NCI-H1436 treated with DMSO at 0.1 percent for 48 hours (cell line): Measurements from ENCODE around the gene LSM8.
A peak's percentile ranks its signal among the peaks of the same experiment; 100 is the strongest.
"Not testable (repeated sequence)": the region's sequence is repeated elsewhere in the genome, so short reads cannot be mapped to it uniquely, and the experiment has no call there.

Source experiments
- DNase-seq: peaks from one replicate; lab custom pipeline; 2025; lab: John Stamatoyannopoulos, UW

The LSM8 gene

DNA sequence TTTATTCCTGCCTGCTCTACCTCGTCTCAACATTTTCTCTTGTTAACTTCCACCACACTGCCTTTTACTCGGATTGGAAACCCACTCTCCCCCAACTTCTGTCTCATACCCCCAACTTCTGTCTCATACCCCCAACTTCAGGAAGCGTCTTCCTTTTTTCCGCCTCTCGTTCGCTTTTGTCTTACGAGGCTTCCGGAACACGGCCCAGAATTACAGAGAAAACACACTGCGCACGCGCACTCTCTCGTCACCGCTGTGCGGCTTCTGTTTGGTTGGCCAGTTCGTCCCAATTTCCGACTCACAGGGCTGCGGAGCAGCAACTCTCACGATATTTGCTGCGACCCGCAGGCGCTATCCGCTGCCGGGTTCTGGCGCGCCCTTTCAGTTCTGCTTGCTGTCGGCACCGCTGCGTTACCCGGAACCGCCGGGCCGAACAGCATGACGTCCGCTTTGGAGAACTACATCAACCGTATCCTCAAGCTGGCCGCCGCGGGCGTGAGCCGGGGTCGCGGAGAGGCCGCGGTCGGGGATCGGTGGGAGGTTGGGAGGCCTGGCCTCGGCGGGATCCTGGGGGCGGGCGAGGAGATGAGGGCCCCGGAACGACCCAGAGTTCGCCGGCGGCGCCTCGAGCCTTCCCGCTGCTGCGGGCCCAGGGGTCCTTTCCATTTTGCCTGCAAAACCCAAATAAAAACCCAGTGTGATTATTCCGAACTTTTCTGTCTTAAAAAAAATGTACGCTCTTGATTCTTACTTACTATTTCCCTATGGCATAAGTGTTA lies at the start of gene LSM8:
Gene LSM8, plus strand, starts transcription at position 379 of the 779 bp plus-strand sequence. Its CDS starts 60 bp downstream, at position 439.
- peak; percentile 90 for DNase-seq

DNA sequence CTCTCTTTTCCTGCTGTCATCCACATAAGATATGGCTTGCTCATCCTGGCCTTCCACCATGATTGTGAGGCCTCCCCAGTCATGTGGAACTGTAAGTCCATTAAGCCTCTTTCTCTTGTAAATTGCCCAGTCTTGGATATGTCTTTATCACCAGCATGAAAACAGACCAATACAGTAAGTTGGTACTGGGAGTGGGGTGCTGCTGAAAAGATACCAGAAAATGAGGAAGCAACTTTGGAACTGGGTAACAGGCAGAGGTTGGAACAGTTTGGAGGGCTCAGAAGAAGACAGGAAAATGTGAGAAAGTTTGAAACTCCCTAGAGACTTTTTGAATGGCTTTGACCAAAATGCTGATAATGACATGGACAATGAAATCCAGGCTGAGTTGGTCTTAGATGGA lies 49.5 kb upstream of the LSM8 start:
- DNase-seq = not testable (repeated sequence)

DNA sequence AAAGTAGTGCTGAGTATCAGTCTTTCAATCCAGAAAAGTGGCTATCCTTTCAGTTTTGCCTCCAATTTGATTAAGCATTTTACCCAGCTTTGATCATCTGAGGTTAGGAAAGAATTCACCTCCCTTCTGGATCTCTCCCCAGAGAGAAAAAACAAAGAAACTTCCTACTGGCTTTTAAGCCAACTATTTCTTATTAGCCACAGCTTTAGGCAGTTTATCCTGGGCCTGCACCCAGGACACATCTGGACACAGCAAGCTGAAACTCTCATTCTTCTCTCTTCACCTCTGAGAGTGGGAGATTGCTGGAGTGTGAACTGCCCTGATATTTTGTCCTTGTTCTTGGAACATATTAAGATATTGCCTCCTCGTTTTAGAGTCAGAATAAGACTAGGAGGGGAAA lies 43.5 kb upstream of the LSM8 start:
- DNase-seq = no peak

DNA sequence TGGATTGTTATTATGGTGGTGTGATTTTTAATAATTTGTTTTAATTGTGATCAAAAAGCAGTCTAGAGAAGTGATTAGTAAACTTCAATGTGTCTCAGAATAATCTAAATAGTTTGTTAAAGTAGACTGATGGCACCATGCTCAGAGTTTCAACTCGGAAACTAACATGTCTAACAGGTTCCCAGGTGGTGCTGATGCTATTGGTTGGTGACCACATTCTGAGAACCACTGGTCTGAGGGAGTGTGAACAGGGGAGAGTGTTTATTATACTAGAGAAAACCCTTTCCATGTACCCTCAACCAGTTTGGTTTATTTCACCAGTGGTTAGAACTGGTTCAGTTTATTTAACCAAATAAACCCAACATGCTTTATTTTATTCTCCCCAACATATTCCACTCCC lies 42.0 kb upstream of the LSM8 start:
- no peak for DNase-seq

DNA sequence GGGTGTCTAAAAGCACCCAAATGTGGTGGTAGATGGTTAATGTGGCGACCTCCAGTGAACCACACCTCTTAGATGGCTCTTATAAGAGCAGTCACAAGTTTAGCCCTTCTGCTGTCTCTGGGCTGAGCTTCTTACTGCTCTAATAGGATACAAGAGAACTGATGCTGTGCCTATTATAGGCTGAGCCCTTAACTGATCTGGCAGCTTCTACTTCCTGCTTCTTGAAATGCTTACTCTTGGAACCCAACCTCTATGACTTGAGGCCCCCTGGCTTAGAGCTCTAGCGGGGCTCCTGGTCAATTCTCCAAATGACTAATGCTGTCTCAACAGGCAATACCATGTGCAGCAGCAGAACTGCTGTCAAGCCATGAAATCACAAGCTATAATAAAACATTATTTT lies 35.0 kb upstream of the LSM8 start:
- no peak for DNase-seq

DNA sequence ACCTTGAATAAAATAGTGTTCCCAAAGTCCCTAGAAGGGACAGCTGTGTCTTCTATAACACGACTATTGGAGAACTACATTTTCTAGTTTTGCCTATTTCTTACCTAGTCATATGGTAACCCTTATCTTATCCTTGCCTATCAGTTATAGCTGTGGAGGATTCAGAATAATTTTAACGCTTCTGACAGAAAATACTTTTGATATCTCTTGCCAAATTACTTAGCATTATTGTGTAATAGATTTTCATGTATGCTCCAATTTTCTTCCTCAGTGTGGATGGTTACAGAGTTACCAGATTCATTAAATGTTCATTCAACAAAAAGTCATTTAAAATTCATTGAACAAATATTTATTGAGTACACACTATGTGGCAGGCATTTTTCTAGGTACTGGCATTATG lies 34.6 kb upstream of the LSM8 start:
- DNase-seq = no peak

DNA sequence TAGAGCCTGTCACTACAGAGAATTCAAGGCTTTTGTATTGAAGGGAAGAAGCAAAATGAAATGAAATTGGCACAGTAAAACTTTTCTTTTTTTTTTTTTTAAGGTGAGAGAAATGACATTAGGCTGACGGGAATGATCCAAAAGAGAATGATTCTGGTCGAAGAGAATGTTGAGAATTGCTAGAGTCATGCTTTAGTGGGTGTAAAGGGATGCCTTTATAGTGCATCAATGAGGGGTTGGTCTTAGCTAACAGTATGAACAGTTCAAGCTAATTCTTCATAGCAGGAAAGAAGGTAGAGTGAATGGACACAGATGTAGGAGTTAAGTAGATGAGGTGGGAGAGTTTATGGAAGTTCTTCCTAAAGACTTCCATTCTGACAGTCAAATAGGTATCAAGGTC lies 32.3 kb upstream of the LSM8 start:
- DNase-seq = no peak

DNA sequence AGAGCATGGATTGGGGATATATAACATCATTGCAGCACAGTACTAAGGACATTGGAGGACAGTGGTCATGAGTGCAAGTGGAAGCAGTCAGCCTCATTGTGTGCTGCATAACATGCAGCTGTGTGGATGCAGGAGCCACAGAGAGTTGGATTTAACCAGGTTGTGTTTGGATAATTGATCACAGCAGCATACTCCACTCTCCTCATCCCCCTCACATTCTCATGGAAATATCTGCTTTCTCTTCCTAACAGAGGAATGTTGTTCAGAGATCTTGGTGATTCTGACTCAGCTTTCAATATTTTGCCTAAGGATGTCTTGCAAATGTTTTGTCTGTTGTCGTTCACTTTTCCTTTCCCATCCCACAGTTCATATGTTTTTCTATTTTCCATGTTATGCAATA lies 31.8 kb upstream of the LSM8 start:
- DNase-seq = no peak

DNA sequence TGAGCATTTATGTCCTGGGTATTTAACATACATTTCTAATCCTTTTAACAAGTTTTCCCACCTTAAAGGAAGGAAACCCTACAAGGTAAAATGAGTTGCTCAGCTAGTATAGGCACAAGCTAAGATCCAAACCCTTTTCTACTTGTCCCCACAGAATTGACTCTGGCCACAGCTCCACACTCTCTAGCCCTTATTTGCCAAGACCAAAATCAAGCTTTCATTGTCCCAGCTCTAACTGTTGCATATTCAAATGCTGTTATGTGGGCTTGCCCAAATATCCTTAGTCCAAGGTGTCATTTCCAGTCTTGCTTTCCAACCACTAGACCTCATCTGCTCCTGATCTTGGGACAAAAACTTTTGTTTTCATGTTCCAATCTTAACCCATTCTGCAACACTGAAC lies 31.3 kb upstream of the LSM8 start:
- no peak for DNase-seq

DNA sequence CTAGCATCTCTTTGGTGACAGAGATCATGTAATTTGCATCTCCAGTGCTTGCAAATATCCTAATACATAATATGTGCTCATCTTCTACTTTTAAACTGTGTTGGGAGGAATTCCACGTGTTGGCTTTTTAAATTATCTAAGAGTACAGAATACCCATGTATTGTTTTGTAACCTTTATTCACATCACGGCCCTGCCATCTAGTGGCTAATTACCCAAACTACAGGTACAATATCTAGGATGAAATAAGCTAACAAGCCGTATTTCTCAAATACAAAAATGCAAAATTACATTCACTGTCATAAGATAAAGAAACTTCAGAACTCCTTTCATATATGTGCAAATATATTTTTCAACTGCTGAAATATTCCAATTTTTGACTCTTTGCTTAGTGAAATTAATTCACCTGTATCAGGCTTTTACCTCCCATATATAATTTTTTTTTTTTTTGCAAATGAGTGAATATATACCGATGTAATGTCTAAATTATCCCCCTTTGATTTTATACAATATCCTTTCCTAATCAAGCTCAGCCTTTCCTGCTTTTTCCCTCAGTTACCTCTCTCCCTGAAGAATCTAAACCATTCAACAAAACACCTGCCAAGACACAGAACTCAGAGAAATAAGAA lies 30.3 kb upstream of the LSM8 start:
- no peak for DNase-seq

DNA sequence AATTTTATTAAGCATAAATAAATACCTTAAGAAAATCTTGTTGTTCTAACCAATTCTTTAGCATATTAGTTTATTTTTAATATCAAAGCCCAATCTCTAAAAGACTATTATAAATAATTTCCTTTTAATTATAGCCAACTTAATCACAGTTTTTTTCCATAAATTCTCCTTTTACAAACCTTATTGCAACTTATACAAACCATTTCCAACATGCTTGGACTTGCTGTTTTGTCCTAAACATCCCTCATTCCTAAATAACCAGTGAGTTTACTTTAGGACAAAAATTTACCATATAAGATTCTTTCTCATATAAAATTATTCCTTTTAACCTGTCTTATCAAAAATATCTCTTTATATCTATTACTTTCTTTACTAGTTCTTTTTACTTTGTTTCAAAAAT lies 25.2 kb upstream of the LSM8 start:
- DNase-seq = no peak

DNA sequence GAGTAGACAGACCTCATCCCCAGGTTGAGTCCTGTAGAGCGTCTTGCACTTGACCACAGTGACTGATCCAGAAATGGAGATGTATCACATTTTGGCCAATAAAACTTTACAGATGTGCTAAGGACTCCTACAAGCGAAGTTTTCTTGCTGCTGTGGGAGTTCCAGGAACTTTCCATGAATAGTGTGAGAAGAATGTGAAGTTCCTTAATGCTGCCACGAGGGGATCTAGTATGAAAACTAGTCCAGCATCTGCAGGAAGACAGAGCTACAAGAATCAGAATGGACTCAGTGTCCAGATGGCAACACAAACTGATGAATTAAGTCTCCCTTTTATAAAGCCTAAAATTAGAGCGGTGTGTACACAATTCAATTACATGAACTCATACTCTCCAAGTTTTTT lies 14.8 kb upstream of the LSM8 start:
- no peak for DNase-seq

DNA sequence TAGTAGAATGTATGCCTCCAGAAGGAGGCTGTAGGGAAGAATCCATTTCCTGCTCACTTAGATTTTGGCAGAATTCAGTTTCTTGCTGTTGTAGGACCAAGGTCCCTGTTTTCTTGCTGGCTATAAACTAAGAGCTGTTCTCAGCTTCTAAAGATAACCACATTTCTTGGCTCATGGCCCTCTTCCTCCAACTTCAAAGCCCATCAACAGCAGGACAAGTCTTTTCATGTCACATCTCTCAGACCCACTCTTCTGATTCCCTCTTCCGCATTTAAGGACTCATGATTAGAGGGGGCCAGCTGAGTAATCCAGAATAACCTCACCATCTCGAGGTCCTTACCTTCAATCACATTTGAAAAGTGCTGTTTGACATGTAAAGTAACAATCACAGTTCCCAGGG lies 8.2 kb upstream of the LSM8 start:
- no peak for DNase-seq

DNA sequence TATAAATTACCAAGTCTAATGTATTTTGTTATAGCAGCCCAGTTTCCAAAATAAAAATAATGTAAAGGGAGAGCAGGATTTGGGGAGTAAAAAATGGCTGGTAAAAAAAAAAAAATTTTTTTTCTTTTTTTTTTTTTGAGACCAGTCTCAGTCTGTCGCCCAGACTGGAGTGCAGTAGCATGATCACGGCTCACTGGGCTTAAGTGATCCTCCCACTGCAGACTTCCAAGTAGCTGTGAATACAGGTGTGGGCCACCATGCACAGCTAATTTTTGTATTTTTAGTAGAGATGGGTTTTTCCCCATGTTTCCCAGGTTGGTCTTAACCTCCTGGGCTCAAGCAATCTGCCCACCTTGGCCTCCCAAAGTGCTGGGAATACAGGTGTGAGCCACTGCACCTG lies 4.8 kb upstream of the LSM8 start:
- no peak for DNase-seq

DNA sequence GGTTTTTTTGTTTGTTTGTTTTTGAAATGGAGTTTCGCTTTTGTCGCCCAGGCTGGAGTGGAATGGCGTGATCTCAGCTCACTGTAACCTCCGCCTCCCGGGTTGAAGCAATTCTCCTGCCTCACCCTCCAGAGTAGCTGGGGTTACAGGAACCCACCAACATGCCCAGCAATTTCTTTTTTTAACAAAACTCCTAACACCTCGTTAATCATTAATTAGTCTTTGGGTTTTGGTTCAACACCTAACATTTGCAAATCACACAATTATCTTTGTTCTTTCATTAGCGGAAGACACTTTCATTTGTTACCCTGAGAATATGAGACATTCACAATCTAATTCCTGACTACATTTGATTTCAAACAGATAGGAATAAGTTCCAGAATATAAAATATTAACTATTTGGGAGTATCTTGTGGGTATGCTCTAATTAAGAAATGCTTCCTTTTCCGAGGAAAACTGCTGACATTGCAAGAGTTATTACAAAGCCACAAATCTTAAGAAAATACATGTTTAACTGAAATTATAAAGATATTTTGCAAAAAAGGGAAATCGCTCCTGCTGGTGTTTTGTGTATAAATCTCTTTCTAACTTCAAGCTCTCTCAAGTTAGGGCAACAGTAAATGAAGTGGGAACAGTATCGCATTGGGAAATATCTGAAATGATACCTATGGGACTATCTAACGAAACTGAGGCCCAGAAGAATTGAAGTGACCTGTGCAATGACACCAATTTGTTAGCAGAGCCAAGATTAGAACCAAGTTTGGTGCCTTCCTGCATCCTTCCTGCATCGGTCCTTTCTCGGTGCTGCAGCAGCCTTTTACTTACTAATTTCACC lies 1.2 kb upstream of the LSM8 start:
- DNase-seq = no peak

DNA sequence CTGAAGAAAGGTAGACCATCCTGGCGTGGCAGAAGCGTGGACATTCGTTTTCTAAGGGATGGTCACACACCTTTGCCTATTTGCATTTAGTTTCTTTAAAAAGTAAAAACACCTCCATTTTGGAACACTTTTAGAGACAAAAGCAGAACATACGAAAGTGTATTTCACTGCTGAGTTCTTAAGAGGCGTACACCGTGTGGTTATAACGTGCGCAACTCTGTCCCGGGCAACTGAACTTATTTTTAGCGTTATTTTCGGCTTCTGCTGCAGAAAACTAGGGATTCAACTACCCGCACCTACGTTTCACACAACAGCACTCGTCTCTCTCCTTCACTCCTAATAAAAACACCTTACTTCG lies 557 bp upstream of the LSM8 start:
- DNase-seq = no peak

DNA sequence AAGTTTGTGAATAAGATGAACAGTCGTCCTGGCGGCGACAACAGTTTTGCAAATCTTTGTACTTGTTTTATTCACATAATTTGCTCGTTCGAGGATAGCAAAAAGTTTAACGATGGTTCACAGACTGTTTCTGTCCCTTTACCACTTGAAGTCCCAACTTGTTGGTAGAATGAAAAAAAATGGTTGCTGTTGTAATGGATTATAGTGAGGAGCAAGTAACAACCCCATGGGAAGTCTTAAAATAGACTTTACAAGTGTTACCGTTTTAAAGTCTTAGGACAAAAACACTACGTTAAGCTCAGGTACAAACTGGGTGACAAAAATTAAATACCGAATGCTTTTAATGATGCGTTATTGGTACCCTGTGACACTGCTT lies 589 bp downstream of the LSM8 start:
- DNase-seq = no peak

DNA sequence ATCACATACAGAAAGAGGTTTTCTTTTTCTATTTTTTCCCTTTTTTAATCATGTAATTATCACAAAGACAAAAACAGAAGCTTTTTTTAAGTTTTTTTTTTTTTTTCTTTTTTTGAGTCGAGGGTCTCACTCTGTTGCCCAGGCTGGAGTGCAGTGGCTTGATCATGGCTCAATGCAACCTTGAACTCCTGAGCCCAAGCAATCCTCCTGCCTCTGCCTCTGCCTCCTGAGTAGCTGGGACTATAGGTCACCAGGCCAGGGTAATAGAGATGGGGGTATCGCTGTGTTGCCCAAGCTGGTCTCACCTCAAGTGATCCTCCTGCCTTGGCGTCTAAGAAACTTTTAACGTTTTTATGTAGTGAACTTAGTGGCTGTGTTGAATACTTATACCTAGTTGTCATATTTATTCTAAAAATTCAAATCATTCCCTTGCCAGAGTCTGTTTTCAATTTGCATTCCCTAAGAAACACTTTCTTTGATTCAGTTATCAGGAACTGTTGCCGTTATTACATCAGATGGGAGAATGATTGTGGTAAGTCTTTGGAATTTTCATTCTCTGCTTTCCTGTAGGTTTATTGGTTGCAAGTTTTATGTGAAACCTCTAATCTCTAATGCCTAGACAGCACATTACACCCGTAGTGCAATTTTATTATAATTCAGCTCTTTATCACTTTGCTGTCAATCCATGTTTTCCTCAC lies 1.3 kb downstream of the LSM8 start:
- no peak for DNase-seq

DNA sequence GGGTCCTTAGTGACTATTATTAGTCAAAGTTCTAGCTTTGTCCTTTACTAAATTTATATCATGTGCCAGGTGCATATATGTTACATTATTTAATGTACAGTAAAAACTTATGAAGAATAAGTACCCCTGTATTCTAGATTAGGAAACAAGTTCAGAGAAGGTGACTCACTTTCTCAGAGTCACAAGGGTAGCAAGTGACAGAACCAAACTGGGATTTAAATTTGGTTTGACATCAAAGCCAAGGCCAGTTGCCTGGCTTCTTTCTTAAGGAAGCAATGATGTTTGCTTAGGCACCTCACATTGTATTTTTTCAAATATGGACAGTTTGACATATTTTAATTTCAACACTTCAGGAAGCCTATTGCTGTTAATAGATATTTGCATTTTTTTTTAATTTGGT lies 2.5 kb downstream of the LSM8 start:
- DNase-seq = no peak

DNA sequence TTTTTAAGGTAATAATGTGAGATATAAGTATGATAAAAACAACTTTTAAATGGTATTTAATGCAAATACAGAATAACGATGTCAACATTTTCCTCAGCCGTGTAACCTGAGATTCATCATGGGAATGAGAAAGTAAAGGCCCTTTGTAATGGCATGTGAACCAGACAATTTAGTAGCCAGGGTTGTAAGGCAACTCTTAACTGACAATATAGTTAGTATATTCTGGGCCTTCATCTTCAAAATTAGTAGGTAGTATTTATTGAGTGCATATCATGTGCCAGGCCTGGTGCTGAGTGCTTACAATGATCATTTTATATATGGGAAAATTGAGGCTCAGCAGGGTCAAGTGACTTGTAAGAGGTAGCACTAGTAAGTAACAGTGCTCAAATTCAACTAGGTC lies 10.6 kb downstream of the LSM8 start:
- DNase-seq = no peak

DNA sequence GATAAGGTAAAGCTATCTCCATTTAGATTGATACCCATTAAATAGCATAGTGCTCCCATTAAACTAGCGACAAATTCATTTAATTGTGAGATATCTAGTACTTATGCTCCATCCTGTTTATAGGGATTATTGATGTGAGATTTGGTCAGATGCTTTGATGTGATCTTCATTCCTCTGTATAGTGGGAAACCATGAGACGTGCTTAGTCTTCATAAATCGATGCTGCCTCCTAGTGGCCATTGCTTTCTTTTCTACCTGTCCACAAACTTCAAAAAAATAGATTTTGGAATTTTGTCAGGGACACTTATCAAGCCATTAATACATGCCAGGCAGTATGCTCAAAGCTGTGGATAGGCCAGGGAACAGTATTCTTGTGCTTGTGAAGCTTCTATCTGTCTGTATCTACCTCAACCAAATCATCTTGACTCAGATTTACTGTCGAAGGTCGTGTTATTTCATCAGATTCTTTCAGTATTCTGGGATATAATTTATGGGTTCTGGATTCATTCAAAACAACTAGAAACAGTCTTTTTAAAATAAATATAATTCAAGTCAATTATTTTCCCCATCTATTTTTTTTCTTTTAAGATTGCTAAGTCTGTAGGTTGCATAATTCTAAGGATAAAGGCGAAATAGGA lies 12.0 kb downstream of the LSM8 start:
- no peak for DNase-seq

DNA sequence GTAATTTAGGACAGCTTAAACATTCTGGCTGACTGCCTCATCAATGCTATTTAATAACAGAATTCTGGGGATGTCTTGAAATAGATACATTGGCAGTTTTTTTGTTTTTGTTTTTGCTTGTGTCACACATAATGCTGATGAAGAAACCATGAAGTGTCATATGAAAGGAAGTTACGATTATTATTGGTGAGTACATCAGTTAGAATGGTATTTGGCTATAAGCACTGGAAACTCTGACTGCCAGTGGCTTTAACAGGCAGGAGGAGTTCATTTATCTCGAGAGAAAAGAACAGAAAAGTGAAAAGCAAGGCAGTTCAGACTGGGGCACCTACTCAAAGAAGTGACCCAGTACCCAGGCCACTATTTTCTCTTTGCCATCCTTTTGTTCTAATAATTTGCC lies 18.1 kb downstream of the LSM8 start:
- no peak for DNase-seq
